ENCODE data around the gene RTL10.

Gene RTL10

DNA sequence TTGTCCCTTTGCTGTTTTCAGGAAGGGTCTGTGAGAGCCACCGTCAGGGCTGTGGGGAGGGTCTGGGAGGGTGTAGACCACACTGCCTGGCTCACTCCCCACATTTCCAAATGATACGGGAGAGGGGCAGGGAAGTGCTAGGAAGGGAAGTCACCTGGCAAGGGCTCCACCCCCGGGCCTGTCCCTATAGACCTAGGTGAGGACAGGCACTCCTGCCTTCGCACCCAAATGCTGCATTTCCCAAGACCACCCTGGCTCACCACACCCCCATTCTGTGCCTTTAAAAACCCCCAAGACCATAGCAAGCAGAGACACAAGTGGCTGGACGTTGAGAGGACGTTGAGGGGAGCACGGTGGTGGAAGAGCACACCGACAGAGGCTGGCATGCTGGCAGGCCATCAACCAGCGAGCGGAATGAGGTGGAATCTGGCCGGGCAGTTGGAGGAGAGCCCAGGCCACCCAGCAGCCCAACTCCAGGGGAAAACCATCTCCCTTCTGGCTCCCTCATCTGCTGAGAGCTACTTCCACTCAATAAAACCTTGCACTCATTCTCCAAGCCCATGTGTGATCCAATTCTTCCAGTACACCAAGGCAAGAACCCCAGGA is 45.7 kb downstream of the RTL10 start:
- ATAC-seq (no peak), DNase-seq (no peak)

DNA sequence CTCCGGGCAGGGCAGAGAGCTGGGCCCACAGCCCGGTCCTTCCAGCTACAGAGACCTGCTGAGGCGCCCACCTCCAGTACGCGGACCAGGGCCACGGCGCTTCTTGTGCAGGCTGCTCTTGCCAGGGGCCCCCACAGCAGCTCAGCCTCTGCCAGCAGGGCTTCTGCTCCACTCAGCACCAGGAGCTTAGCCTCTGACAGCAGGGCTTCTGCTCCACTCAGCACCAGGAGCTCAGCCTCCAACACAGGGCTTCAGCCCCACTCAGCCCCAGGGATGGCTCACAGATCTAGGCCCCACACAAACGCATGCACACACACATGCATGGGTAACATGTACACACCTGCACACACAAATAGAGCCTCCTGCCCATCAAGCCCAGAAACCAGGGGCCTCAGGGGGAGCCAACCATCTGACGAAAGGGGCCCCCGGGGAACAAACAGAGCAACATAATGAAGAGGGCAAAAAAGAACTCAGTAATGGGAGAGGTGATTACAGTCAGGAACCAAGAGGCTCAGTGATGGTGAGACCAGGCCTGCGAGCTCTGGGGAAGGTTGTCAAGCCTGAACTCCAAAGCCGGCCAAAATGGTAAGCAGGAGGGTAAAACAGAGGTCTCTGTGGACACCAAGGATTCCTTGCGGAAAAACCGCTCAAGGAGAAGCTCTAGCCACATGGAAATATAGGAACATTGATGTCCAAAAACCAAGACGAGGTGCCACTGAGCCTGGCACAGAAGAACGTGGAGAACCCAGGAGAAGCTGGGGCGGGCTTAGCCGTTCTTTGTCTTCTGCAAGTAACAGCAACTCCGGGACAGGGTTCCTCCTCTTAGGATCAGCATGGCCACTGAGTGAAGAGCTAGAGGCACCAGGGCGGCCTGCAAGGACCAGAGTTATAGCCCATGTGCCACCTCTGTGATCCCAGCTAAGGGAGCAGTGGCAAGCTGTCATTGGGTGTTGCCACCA is 46.5 kb downstream of the RTL10 start:
- no peak for DNase-seq
- no peak for ATAC-seq

- ATAC-seq (no peak), DNase-seq (no peak)
These were observed 47.3 kb downstream of the RTL10 start for GRCh38 chr22:19807161-19807913.

GRCh38 chr22:19806213-19807160 is 48.2 kb downstream of the RTL10 start:
- no peak for ATAC-seq

GRCh38 chr22:19805821-19806212 is 48.9 kb downstream of the RTL10 start:
- ATAC-seq = no peak
- DNase-seq = no peak

More at GRCh38 chr22:19806213-19807160, 48.2 kb downstream of the RTL10 start:
- no peak for DNase-seq

Data from stimulated activated naive CD8-positive, alpha-beta T cell treated with anti-CD3 and anti-CD28 coated beads, Interleukin-15, Interleukin-2, amounts not matched to agents 100 U/mL and 50 U/mL, for 24 hours (primary cell).